ENCODE measurements around the gene LEFTY1.

LEFTY1 gene

DNA sequence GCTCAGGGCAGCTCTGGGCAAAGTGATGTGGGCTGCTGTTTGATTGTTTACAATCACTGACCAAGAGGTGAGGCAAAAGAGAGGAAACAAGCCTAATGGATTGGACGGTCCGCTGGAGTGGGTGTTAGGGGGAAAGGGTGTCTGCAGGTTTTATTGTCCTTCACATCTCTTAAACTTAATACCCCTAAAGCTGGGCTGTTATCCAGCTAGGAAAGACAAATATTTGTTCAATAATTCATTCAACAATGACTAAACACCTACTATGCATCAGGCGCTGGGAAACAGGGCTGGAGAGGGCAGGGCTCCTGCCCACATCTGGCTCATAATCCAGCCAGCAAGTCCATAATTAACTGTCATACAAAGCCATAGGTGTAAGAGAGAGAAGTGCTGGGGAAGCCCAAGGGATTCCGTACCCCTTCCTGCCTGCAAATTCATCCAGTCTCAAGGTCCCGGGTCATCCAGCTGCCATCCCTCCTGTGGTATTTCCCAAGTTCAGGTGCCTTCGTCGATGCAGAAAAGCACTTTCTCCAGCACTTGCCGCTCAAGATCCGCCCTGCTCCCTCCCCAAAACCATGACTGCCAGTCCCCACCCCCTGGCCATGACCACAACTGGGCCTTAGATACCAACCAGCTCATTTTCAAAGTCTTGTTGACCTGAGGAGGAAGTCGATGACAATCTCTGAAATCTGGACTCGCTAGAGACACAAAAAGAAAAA lies 17.4 kb downstream of the LEFTY1 start:
- no peak for DNase-seq

GRCh38 chr1:225870911-225871310 lies 18.0 kb downstream of the LEFTY1 start:
- no peak for DNase-seq

DNA sequence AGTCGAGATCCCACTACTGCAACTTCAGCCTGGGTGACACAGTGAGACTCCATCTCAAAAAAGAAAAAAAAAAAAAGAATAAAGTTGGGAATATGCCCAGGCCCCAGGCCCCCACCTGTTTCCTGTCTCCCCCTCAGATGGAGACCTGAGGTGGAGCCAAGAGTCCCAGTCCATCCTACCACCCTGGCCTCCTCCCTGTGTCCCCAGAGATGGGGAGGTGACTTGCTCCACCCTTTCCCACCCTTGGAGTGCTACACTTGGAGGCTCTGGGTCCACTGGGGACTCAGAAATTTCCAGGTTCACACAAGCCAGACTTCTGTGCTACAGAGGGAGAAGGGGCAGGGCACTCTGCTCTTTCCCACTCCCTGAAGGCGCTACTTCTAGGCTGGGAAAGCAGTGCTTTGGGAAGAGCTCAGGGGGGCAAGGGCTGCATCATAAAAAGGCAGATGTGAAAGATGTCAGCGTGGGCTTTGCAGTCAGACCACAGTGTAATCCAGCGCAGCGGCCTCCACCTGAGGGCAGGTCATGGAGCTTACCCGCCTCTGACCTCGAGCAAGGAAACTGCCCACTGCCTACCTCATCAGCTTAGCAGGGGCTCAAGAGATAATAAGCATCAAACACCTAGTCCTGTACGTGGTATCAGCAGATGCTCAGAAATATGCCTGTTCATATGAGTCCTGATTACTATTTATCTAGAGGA lies 20.2 kb downstream of the LEFTY1 start:
- no peak for DNase-seq

GRCh38 chr1:225866981-225867380 lies 22.0 kb downstream of the LEFTY1 start:
- no peak for DNase-seq

DNA sequence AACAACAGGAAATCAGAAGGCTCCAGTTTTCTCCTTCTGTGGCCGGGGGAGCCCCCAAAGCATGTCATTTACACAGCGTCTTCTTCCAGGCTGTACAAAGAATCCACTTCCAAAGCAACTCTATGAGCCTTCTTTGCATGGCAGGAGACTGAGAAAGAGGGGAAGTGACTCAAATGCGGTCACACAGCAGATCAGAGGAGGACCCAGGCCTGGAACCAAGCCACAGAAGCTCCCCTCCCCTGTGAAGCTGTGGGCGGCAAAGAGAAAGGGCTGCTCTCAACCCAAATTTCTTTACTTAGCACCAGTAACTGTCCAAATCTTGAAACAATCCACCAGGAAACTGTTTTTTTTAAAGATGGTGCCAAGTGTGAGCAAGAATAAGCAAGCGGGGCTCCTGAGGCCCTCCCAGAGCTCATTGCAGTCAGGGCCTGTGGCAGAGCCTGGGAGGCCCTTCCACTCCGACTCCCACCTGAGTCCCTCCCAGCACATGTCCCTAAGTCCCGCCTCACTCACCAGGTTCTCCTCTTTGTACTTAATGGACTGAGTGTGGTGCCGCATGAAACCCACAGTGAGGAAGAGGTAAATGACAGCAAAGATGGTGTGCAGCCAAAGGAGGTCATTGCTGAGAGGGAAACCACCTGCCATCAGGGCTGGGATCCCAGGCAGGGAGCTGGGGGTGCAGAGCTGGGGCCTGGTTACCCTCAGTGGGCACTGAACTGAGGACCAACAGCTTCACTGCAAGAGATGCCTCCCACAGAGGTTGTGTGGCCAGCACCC lies 22.7 kb downstream of the LEFTY1 start:
- DNase-seq = peak; percentile 77 to 86

- DNase-seq = no peak
These were observed 23.4 kb downstream of the LEFTY1 start for GRCh38 chr1:225865514-225865913.

GRCh38 chr1:225863167-225863566 lies 25.8 kb downstream of the LEFTY1 start:
- DNase-seq = no peak

GRCh38 chr1:225862581-225862950 lies 26.4 kb downstream of the LEFTY1 start:
- no peak for DNase-seq

DNA sequence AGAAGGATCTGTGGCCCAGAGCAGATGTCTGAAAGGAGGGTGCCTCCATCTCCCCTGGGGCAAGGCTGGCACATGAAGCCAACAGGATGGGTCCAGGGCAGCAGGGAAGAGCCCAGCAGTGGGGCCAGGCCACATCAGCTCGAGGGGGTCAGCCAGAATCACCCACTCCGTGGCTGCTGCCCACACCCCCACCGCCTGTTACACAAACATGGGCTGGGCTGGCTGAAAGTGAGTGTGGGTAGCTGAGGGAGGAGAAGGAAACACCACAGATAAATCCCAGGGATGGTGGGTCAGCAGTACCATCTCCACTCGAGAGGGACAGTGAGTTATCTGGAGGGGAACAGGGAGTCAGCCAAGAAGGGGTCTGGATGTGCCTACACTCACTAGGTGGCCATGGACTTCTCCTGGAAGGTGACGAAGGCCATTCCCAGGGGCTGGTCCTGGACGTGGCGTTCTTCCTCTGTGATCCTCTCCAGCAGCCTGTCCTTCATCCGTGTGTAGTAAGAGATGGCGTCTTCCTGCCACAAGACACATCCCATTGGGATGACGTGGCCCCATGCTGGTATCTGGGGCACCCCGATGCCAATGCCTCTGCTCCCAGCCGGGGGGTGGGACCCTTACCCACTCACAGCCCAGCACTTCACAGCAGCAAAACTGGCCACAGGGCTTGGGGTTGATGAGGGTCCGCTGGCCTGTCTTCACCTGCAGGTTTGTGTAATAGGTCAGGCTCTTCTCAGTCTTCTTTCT lies 26.9 kb downstream of the LEFTY1 start:
- DNase-seq = no peak

GRCh38 chr1:225860876-225861441 lies 28.0 kb downstream of the LEFTY1 start:
- no peak for DNase-seq

DNA sequence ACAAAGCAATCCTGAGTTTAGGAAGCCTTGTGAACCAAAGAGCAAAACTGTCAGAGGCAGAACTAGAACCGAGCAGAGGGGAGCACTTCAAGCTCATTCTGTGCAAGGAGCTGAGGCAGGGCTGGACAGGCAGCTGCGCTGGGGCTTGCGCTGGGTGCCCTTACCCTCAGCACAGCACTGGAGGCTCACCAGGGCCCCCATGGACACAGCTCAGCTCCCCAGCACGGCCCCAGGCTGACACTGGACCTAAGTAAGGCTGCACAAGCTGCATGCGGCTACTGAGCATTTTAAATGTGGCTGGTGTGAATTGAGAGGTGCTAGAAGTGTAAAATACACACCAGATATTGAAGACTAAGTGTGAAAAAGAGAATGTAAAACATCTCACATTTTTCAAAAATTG lies 28.8 kb downstream of the LEFTY1 start:
- no peak for DNase-seq

DNA sequence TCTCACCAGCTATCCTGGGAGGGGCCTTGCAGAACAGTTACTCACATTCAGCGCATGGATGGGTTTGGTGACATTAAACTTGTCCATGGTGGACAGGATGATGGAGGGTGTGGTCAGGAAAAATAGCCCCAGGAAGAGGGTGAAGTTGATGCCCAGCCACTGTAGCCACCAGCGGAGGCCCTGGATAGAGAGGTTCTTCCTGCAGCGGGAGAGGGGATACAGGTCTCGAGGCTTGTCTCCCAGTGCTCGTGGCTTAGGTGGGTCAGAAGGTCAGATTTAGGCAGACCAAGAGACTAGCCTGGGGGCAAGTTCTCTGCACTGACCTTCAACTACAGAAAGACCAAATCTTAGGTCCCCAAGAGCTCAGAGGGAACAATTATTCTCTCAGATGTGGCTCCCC lies 29.8 kb downstream of the LEFTY1 start:
- DNase-seq = no peak

GRCh38 chr1:225857256-225857655 lies 31.7 kb downstream of the LEFTY1 start:
- DNase-seq = no peak

DNA sequence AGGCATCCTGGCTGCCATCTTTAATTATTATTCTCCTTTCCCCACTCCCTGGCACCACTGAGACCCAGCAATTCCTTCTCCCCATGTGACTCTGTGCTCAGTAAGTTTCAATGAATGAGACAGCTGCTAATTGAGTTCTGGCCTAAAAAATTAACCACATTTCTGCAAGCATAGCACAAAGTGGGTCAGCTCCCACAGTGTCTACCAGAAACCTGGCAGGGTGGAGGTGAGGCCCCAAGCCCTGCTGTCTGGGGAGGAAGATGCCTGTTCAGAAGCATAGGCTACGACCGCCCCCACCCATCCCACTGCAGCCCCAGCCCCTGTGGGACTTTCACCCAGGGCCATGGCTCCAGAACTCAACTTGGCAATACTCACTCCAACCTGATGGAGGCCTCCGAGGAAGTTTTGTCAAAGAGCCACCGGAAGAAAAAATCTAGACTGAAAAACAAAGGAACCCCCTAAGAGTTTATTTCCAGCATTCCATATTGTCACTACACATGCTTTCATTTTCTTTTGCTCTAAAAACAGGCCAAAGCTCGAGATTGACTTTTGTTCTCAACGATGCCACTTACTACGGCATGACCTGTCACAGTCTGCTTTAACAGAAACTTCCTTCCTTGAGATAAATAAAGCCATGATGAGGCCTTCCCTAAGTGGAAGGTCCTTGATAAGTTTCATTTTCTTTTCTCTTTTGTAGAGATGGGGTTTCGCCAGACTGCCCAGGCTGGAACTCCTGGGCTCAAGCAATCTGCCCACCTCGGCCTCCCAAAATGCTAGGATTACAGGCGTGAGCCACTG lies 33.2 kb downstream of the LEFTY1 start:
- DNase-seq = no peak

- no peak for DNase-seq
These were observed 35.5 kb downstream of the LEFTY1 start for GRCh38 chr1:225853441-225853840.

DNA sequence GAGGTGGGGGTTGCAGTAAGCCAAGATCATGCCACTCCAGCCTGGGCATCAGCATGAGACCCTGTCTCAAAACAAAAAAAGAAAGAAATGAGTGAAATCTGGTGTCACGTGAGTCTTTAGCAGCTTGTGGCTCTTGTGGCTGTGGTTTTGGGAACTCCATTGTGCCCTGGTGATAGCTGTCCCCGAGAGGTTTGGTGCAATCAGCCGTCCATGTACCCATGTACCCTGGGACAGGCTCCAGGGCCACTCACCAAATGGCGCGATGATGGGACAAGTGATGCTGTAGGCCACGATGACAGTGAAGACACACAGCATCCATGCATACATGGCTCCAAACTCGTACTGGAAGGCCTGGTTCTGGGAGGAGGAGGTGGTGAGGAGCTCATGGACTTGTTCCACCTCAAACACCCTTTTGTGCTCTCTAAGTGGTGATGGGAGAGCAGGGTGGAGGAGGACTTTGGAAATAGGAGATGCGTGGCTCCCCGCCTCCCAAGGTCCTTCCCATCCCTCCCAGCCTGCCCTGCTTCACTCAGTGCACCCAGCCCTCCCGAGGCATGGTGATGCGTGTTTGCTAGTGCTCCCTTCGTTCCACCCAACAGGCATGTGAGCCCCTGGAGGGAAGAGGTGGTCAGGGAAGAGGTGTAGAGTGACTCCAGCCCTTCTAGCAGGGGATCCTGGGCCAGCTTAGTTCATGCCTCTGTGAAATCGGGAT lies 36.4 kb downstream of the LEFTY1 start:
- no peak for DNase-seq

- DNase-seq = peak; percentile 48 to 63
These were observed 37.1 kb downstream of the LEFTY1 start for GRCh38 chr1:225851805-225852204.

GRCh38 chr1:225850370-225850769 lies 38.6 kb downstream of the LEFTY1 start:
- DNase-seq = no peak

GRCh38 chr1:225849925-225850324 lies 39.0 kb downstream of the LEFTY1 start:
- DNase-seq = no peak

DNA sequence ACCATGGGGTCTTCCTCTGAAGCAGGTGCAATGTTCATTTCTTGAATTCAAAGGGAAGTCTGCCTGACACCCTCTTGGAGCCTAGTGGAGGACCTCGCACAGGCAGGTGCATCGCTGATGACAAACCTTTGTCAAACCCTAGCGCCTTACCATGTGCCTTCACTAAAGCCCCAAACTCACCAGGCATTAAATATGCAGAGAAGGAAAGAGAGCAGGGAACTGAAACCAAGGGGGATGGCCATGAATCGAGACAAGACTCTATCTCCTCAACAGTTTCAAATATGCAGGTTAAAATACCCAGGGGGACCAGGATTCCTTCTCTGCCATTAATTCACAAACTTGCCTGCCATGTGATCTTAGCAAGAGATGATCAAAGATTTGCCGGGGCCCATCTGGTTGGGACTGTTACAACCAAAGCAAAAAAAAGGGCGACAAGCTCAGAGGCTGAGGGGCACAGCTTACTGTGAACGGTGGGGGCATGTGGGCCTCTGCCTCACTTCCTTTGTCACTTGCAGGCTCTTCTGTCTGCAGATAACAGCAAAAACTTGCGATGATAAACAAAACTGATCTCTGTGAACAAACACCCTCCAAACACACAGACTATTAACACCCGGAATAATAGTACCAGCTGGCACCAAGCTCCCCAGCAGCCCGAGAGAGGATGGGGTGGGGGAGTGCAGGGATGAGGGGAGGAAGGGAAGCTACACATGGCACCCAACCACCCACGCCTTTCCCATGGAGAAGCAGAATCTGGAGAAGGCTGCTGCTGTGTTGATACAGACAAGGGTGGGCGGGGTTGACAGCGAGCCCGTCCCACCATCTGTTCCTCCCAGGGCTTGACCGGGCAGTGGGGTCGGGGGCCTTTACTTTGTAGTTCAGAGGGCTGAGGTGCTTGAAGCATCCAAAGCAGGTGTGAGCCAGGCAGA lies 40.7 kb downstream of the LEFTY1 start:
- peak in 1 of 2 donors; percentile 40 for DNase-seq

Measured in inflammatory macrophage (primary cell).